ENCODE measurements around the gene PGR. TPM values are rescaled to one million over a fixed set of nuclear protein-coding genes. Genes with fewer than 3 reads are reported as not detected.

The PGR gene
- total RNA-seq, 1 donor from 2014 or later: 0.18 TPM

- no peak for FAIRE-seq
- H3K9ac ChIP-seq (ENCODE audit: low read length): no peak overlapping the region
- H3K4me3 ChIP-seq (ENCODE audit: insufficient read depth, low read depth, low read length): no peak overlapping the region
- peak overlapping the region; percentile 55 for H3K4me2 ChIP-seq (ENCODE audit: low read length)
- Mint-ChIP-seq H3K36me3 (ENCODE audit: low read depth, unreplicated experiment) (no peaks in the 10 kb centered on the region), H3K27me3 (ENCODE audit: low read depth, unreplicated experiment) (no peaks in the 10 kb centered on the region), H3K4me1 (ENCODE audit: low read depth, unreplicated experiment) (peaks cover 6% of the 10 kb centered on the region), H3K27ac (ENCODE audit: unreplicated experiment) (no peak overlapping the region), H3K9me3 (ENCODE audit: unreplicated experiment) (no peaks in the 10 kb centered on the region), H3K4me3 (ENCODE audit: unreplicated experiment) (no peak overlapping the region)
- H2AFZ ChIP-seq (ENCODE audit: low read depth, low read length): no peak overlapping the region
- H3K9me3 ChIP-seq (ENCODE audit: insufficient read depth, low read depth, low read length): no peaks in the 10 kb centered on the region
- peak; percentile 24 for DNase-seq (ENCODE audit: low read depth)
- no peak overlapping the region for H3K27ac ChIP-seq (ENCODE audit: low read depth, low read length)
- no peaks in the 10 kb centered on the region for H3K79me2 ChIP-seq (ENCODE audit: insufficient read depth, low read length)
- no peak for TF ChIP-seq EZH2 (IDR thresholded peaks at IDR 0.05; ENCODE audit: insufficient read depth, low read length)
- no peak for TF ChIP-seq CTCF (IDR thresholded peaks at IDR 0.05; ENCODE audit: insufficient read depth, low read depth, low read length)
- no peaks in the 10 kb centered on the region for H4K20me1 ChIP-seq (ENCODE audit: insufficient read depth, low read length)
- H3K27me3 ChIP-seq (ENCODE audit: insufficient read depth, low read length): no peaks in the 10 kb centered on the region
- peaks cover 3% of the 10 kb centered on the region for H3K4me1 ChIP-seq (ENCODE audit: insufficient read depth, low read length)
- no peaks in the 10 kb centered on the region for H3K36me3 ChIP-seq (ENCODE audit: insufficient read depth, low read length)
Observed at GRCh38 chr11:101030015-101030414, 99.6 kb downstream of the PGR start.

- Mint-ChIP-seq H3K4me1 (ENCODE audit: low read depth, unreplicated experiment) (no peaks in the 10 kb centered on the region), H3K36me3 (ENCODE audit: low read depth, unreplicated experiment) (no peaks in the 10 kb centered on the region), H3K27me3 (ENCODE audit: low read depth, unreplicated experiment) (no peaks in the 10 kb centered on the region), H3K27ac (ENCODE audit: unreplicated experiment) (no peak overlapping the region), H3K4me3 (ENCODE audit: unreplicated experiment) (no peak overlapping the region), H3K9me3 (ENCODE audit: unreplicated experiment) (no peaks in the 10 kb centered on the region)
- no peaks in the 10 kb centered on the region for H3K36me3 ChIP-seq (ENCODE audit: insufficient read depth, low read length)
- no peaks in the 10 kb centered on the region for H3K9me3 ChIP-seq (ENCODE audit: insufficient read depth, low read depth, low read length)
- no peak overlapping the region for H3K4me2 ChIP-seq (ENCODE audit: low read length)
- H3K79me2 ChIP-seq (ENCODE audit: insufficient read depth, low read length): no peaks in the 10 kb centered on the region
- no peak overlapping the region for H3K9ac ChIP-seq (ENCODE audit: low read length)
- H3K27me3 ChIP-seq (ENCODE audit: insufficient read depth, low read length): no peaks in the 10 kb centered on the region
- no peak overlapping the region for H2AFZ ChIP-seq (ENCODE audit: low read depth, low read length)
- H3K4me1 ChIP-seq (ENCODE audit: insufficient read depth, low read length): peaks cover 3% of the 10 kb centered on the region
- no peak for TF ChIP-seq EZH2 (IDR thresholded peaks at IDR 0.05; ENCODE audit: insufficient read depth, low read length)
- TF ChIP-seq CTCF (IDR thresholded peaks at IDR 0.05; ENCODE audit: insufficient read depth, low read depth, low read length): no peak
- FAIRE-seq (no peak), DNase-seq (ENCODE audit: low read depth) (no peak)
- H3K4me3 ChIP-seq (ENCODE audit: insufficient read depth, low read depth, low read length): no peak overlapping the region
- no peaks in the 10 kb centered on the region for H4K20me1 ChIP-seq (ENCODE audit: insufficient read depth, low read length)
- H3K27ac ChIP-seq (ENCODE audit: low read depth, low read length): no peak overlapping the region
Observed at GRCh38 chr11:101028644-101029043, 101.0 kb downstream of the PGR start.

GRCh38 chr11:101022256-101022655 lies 107.4 kb downstream of the PGR start:
- H3K4me3 ChIP-seq (ENCODE audit: insufficient read depth, low read depth, low read length): no peak overlapping the region
- H3K4me3 Mint-ChIP-seq (ENCODE audit: unreplicated experiment): no peak overlapping the region
- no peaks in the 10 kb centered on the region for H3K9me3 Mint-ChIP-seq (ENCODE audit: unreplicated experiment)
- FAIRE-seq (no peak), DNase-seq (ENCODE audit: low read depth) (no peak)
- H3K27ac Mint-ChIP-seq (ENCODE audit: unreplicated experiment): no peak overlapping the region
- H3K4me1 Mint-ChIP-seq (ENCODE audit: low read depth, unreplicated experiment): no peaks in the 10 kb centered on the region
- TF ChIP-seq CTCF (IDR thresholded peaks at IDR 0.05; ENCODE audit: insufficient read depth, low read depth, low read length): no peak
- no peak for TF ChIP-seq EZH2 (IDR thresholded peaks at IDR 0.05; ENCODE audit: insufficient read depth, low read length)
- no peak overlapping the region for H2AFZ ChIP-seq (ENCODE audit: low read depth, low read length)
- no peaks in the 10 kb centered on the region for H4K20me1 ChIP-seq (ENCODE audit: insufficient read depth, low read length)
- H3K4me2 ChIP-seq (ENCODE audit: low read length): no peak overlapping the region
- no peak overlapping the region for H3K9ac ChIP-seq (ENCODE audit: low read length)
- H3K36me3 Mint-ChIP-seq (ENCODE audit: low read depth, unreplicated experiment): no peaks in the 10 kb centered on the region
- no peaks in the 10 kb centered on the region for H3K9me3 ChIP-seq (ENCODE audit: insufficient read depth, low read depth, low read length)
- H3K4me1 ChIP-seq (ENCODE audit: insufficient read depth, low read length): no peaks in the 10 kb centered on the region
- H3K27me3 ChIP-seq (ENCODE audit: insufficient read depth, low read length): no peaks in the 10 kb centered on the region
- no peaks in the 10 kb centered on the region for H3K36me3 ChIP-seq (ENCODE audit: insufficient read depth, low read length)
- H3K27me3 Mint-ChIP-seq (ENCODE audit: low read depth, unreplicated experiment): no peaks in the 10 kb centered on the region
- no peak overlapping the region for H3K27ac ChIP-seq (ENCODE audit: low read depth, low read length)
- H3K79me2 ChIP-seq (ENCODE audit: insufficient read depth, low read length): no peaks in the 10 kb centered on the region
